GM23248 (cell line): ENCODE data around the gene CCBE1. TPM values are rescaled to one million over a fixed set of nuclear protein-coding genes. Genes with fewer than 3 reads are reported as not detected.

Experiments used
- DNase-seq: peaks from one replicate; pipeline ENCODE4 v3.0.0-alpha.2; 2015
- H2AFZ ChIP-seq: fragments of 200-600 bp; sonication (generic); 2 replicates; pipeline ENCODE4 v1.6.1; 2016; ENCODE audit warnings: antibody characterized with exemption
- H3F3A ChIP-seq: fragments of 200-600 bp; sonication (generic); 2 replicates; pipeline ENCODE4 v1.6.1; 2016; ENCODE audit warnings: mild to moderate bottlenecking, antibody characterized with exemption, mixed run types; ENCODE audit not compliant: insufficient read depth
- H3K27ac ChIP-seq: fragments of 200-600 bp; sonication (generic); 2 replicates; pipeline ENCODE4 v1.5.1; 2016; ENCODE audit warnings: mild to moderate bottlenecking
- H3K27me3 ChIP-seq: fragments of 200-600 bp; sonication (generic); replicated peaks from 2 replicates; pipeline ENCODE4 v1.6.1; 2016; ENCODE audit warnings: mild to moderate bottlenecking; ENCODE audit not compliant: insufficient read depth
- H3K36me3 ChIP-seq: fragments of 200-600 bp; sonication (generic); 2 replicates; pipeline ENCODE4 v1.6.1; 2016; ENCODE audit warnings: low read depth, mild to moderate bottlenecking
- H3K4me1 ChIP-seq: fragments of 200-600 bp; sonication (generic); 2 replicates; pipeline ENCODE4 v1.6.1; 2016; ENCODE audit warnings: mild to moderate bottlenecking; ENCODE audit not compliant: insufficient read depth
- H3K4me2 ChIP-seq: fragments of 200-600 bp; sonication (generic); one replicate; pipeline ENCODE4 v1.6.1; 2016; ENCODE audit warnings: mild to moderate bottlenecking; ENCODE audit not compliant: unreplicated experiment
- H3K4me3 ChIP-seq: fragments of 200-600 bp; sonication (generic); 2 replicates; pipeline ENCODE4 v1.5.1; 2016; ENCODE audit warnings: mild to moderate bottlenecking
- H3K79me2 ChIP-seq: fragments of 200-600 bp; sonication (generic); 2 replicates; pipeline ENCODE4 v1.6.1; 2016; ENCODE audit warnings: mild to moderate bottlenecking; ENCODE audit not compliant: insufficient read depth
- H3K9ac ChIP-seq: fragments of 200-600 bp; sonication (generic); 2 replicates; pipeline ENCODE4 v1.6.1; 2016; ENCODE audit warnings: mild to moderate bottlenecking
- H3K9me2 ChIP-seq: fragments of 200-600 bp; sonication (generic); 2 replicates; pipeline ENCODE4 v1.6.1; 2016; ENCODE audit warnings: mixed run types, mild to moderate bottlenecking, moderate library complexity; ENCODE audit not compliant: insufficient read depth
- H3K9me3 ChIP-seq: fragments of 200-600 bp; sonication (generic); one replicate; pipeline ENCODE4 v1.6.1; 2017; ENCODE audit warnings: low read depth
- H4K20me1 ChIP-seq: fragments of 200-600 bp; sonication (generic); 2 replicates; pipeline ENCODE4 v1.6.0; 2016; ENCODE audit not compliant: insufficient read depth
- EZH2 ChIP-seq: fragments of 200-600 bp; sonication (generic); IDR thresholded peaks from 2 replicates; pipeline ENCODE4 v1.6.1; 2018; ENCODE audit warnings: antibody characterized with exemption, mild to moderate bottlenecking; ENCODE audit not compliant: insufficient read depth, poor library complexity, severe bottlenecking
- EZH2phosphoT487 ChIP-seq: fragments of 200-600 bp; sonication (generic); IDR thresholded peaks from 2 replicates; pipeline ENCODE4 v1.6.1; 2018; ENCODE audit warnings: antibody characterized with exemption, moderate library complexity, mild to moderate bottlenecking, low read depth; ENCODE audit not compliant: insufficient read depth
- WGBS, 2 experiments: methylation state at CpG; one replicate each; pipeline ENCODE4 v1.1.6; 2015 to 2017; ENCODE audit warnings: low lambda C conversion rate in 2 of 2, low coverage in 1 of 2; ENCODE audit errors: missing lambda C conversion rate in 2 of 2; 5-methylcytosine and 5-hydroxymethylcytosine counted together
- in situ Hi-C: fragments of 300-500 bp; cut with MboI; formaldehyde crosslinking; loops from 2 replicates; pipeline ENCODE4 v1.15.0; 2020
- polyA plus RNA-seq: library from polyadenylated mRNA; unstranded; fragments of >200 nt; fragmentation: Nextera tagmentation; extraction: Ambion mirVana; gene quantifications from 2 replicates; pipeline ENCODE4 v1.2.1, GENCODE V29; 2016
- total RNA-seq: library from RNA; depleted of rRNA; stranded (reverse); fragments of >200 nt; shearing (Covaris generic); gene quantifications from 2 replicates; pipeline ENCODE4 v1.2.3, GENCODE V29; 2014; rRNA removed

Gene CCBE1
- 11.4 and 16.6 TPM in 2 replicates for total RNA-seq
- polyA plus RNA-seq: 33.6 and 38.2 TPM in 2 replicates

DNA sequence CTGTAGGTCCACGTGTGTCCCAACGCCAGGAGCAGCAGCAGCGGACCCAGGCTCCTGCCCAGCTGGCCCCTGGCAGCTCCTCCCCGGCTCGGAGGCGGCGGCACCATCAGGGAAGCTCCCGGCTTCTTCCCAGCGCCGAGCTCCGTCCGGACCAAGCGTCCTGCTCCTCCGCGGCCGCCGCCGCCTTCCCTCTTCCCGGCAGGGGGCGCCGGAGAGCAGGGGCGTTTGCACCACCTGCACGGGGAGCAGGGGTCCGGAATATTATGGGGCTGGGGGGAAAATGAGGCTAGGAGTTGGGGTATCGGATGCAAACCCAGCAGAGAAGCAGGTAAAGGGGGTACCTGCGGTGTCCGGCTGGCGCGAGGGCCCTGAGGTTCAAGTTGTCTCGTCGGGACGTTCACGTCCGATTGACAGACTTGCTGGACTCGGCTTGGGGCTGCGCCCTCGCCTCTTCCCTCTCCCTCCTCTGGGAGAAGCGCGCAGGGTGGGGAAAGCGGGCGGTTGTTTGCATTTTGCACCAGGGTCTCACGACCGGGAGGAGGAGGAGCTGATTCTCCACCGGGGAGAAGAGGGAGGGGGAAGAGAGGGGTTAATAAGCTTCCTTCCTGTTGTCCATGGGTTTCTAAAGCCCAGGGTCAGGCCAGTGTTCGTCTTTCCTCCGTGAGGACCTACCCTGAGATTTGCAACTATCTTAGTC is at the start of gene CCBE1:
CCBE1 (minus strand) TSS at position 188 of the 697 bp plus-strand sequence.
- DNase-seq: peak; percentile 85
- in situ Hi-C loops: loop anchor here (10.0 kb wide), 1 partner anchor 233 kb away; no protein-coding TSS in a partner anchor
- Histone ChIP-seq H3K9me3 (no peaks in the 10 kb centered on the region), H3K9ac (peak within 1 kb of the TSS; percentile 42), H3F3A (no peaks in the 10 kb centered on the region; the same call in none of the 2 replicates), H3K36me3 (no peaks in the 10 kb centered on the region), H3K4me1 (peaks cover 17% of the 10 kb centered on the region; the same call in 1 of the 2 replicates), H3K79me2 (peaks cover 37% of the 10 kb centered on the region), H3K27me3 (no peaks in the 10 kb centered on the region), H2AFZ (peak within 1 kb of the TSS; percentile 87), H3K4me2 (peak within 1 kb of the TSS; percentile 77), H3K27ac (no peak within 1 kb of the TSS), H3K9me2 (no peaks in the 10 kb centered on the region), H3K4me3 (peak within 1 kb of the TSS; percentile 94), H4K20me1 (no peaks in the 10 kb centered on the region)
- 1% methylated on average over 40 to 45 of the region's 46 CpGs for WGBS, 2 experiments
- TF ChIP-seq EZH2phosphoT487: no peak
- TF ChIP-seq EZH2: no peak

DNA sequence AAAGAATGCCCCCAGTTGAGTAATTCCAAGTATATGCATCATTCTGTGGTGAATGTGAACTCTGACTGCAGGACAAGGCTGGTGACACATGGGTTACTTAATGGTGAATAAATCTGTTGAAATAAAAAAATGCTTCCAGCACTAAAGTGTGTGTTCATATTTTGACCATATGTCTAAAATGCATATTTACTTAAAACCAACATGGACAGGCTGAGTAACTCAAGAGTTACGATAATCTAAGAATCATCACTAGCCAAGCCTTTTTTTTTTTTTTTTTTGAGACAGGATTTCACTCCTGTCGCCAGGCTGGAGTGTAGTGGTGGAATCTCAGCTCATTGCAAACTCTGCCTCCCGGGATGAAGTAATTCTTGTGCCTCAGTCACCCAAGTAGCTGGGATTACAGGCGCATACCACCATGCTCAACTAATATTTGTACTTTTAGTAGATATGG is 47.1 kb upstream of the CCBE1 start:
- in situ Hi-C loops: loop anchor here (10.0 kb wide), 1 partner anchor 71 kb away; no protein-coding TSS in a partner anchor
- Histone ChIP-seq H3K36me3 (no peaks in the 10 kb centered on the region), H3K79me2 (no peaks in the 10 kb centered on the region), H3K4me3 (no peak overlapping the region), H3F3A (peaks cover 56% of the 10 kb centered on the region), H3K4me1 (peaks cover 45% of the 10 kb centered on the region), H3K27ac (peak overlapping the region; percentile 87), H3K27me3 (no peaks in the 10 kb centered on the region), H2AFZ (no peak overlapping the region), H3K4me2 (peak overlapping the region; percentile 72), H3K9ac (no peak overlapping the region), H3K9me2 (no peaks in the 10 kb centered on the region), H4K20me1 (no peaks in the 10 kb centered on the region), H3K9me3 (no peaks in the 10 kb centered on the region)
- peak; percentile 95 for DNase-seq
- WGBS, 2 experiments: 5% methylated on average over 4 of the region's 4 CpGs
- TF ChIP-seq EZH2phosphoT487: peak; percentile 99
- TF ChIP-seq EZH2: no peak

DNA sequence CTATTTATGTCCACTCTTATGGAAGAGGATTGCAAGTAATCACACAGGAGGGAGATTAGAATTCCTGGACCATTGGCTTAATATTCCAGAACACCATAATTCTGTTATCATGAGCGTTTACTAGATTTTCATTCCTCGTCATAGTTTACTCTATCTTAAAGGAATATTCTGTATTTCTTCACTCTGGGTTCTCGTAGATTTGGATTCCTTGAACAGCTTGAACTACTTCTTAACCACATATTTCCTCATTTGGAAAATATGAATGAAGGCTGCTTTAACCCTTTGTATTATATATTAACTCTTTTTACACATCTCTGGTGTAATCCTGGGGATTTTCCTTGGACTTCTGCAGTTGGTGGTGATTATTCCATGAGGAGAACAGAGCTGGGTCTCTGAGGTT is 46.3 kb upstream of the CCBE1 start:
- peak overlapping the region; percentile 38 for H3K9ac ChIP-seq
- H3K36me3 ChIP-seq: no peaks in the 10 kb centered on the region
- peak overlapping the region; percentile 87 for H3K27ac ChIP-seq
- DNase-seq: peak; percentile 57
- H3K4me1 ChIP-seq: peaks cover 38% of the 10 kb centered on the region
- H3K27me3 ChIP-seq: no peaks in the 10 kb centered on the region
- H3K9me3 ChIP-seq: no peaks in the 10 kb centered on the region
- no peak overlapping the region for H2AFZ ChIP-seq
- no peaks in the 10 kb centered on the region for H3K9me2 ChIP-seq
- H3K4me3 ChIP-seq: no peak overlapping the region; the same call in 1 of the 2 replicates
- H3K4me2 ChIP-seq: peak overlapping the region; percentile 72
- TF ChIP-seq EZH2phosphoT487 (no peak), EZH2 (no peak)
- H3F3A ChIP-seq: peaks cover 50% of the 10 kb centered on the region
- H3K79me2 ChIP-seq: no peaks in the 10 kb centered on the region
- H4K20me1 ChIP-seq: no peaks in the 10 kb centered on the region
- WGBS, 2 experiments: 17 to 22% methylated on average over 3 of the region's 3 CpGs
- in situ Hi-C loops: loop anchor here (10.0 kb wide), 1 partner anchor 71 kb away; no protein-coding TSS in a partner anchor

DNA sequence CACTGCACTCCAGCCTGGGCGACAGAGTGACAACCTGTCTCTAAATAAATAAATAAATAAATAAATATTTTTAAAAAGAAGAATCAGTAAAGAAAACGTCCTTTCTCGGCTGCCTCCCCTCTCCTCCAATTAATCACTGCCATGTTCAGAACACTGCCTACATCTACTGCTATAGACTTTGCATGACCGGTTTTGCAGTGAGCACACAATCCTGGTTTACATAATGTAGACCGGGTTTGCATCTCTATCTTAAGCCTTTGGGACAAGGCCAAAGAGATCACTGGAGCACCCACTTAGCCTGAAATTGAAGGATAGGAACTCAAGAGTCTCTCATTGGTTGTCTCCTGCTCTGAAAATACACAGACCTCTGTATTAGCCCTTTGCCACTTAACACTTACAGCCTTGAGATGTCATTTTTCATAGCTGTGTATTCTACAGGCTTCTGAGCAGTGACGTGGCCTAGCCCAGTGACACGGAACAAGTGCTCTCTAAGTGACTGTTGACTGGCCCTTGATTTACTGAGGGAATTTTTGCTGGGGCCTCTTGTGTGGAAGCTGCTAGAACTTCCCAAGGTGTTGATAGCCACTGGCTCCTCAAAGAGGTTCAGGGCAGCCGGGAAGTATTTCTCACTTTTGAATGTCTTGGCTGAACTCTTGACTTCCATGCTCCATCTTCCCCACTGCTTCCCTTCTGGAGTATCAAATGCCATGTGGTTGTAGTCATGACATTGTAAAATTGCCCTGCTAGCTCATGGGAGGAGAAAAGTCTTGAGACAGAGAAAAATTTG is 45.3 kb upstream of the CCBE1 start:
- TF ChIP-seq EZH2phosphoT487 (peak; percentile 88; the same call in 1 of the 2 replicates), EZH2 (no peak)
- 47 to 48% methylated on average over 8 of the region's 8 CpGs for WGBS, 2 experiments
- H3K79me2 ChIP-seq: no peaks in the 10 kb centered on the region
- no peaks in the 10 kb centered on the region for H3K27me3 ChIP-seq
- DNase-seq: peak; percentile 86
- H3K4me1 ChIP-seq: peaks cover 29% of the 10 kb centered on the region
- H3K27ac ChIP-seq: peak overlapping the region; percentile 87
- no peaks in the 10 kb centered on the region for H3K9me3 ChIP-seq
- no peaks in the 10 kb centered on the region for H3K9me2 ChIP-seq
- H4K20me1 ChIP-seq: no peaks in the 10 kb centered on the region
- H3K36me3 ChIP-seq: no peaks in the 10 kb centered on the region
- in situ Hi-C loops: loop anchor here (10.0 kb wide), 1 partner anchor 72 kb away; no protein-coding TSS in a partner anchor
- peaks cover 45% of the 10 kb centered on the region for H3F3A ChIP-seq
- H2AFZ ChIP-seq: no peak overlapping the region; the same call in 1 of the 2 replicates
- 0 out of 2 replicates have a peak overlapping the region, but pooled peaks have one; percentile 38 for H3K9ac ChIP-seq
- peak overlapping the region; percentile 72 for H3K4me2 ChIP-seq
- no peak overlapping the region for H3K4me3 ChIP-seq
